K562 (cell line): ENCODE results near the gene ID1. TPM values are rescaled to one million over a fixed set of nuclear protein-coding genes. Genes with fewer than 3 reads are reported as not detected.

Source experiments
- BRD9 ChIP-seq: fragments of 450-650 bp; IDR thresholded peaks from 2 replicates; pipeline ENCODE4 v1.6.1; 2018; ENCODE audit warnings: low read depth; ENCODE audit not compliant: partially characterized antibody
- HDAC1 ChIP-seq, 2 experiments: fragments of 450-650 bp; IDR thresholded peaks; 2 replicates each; pipeline ENCODE4 v1.6.1; 2016 to 2017; ENCODE audit warnings: inconsistent platforms in 1 of 2, mild to moderate bottlenecking in 1 of 2, moderate library complexity in 1 of 2
- MCM3 ChIP-seq: fragments of 450-650 bp; IDR thresholded peaks from 2 replicates; pipeline ENCODE4 v1.6.1; 2016
- POLR2B ChIP-seq: fragments of 450-650 bp; IDR thresholded peaks from 2 replicates; pipeline ENCODE4 v1.6.1; 2018; ENCODE audit warnings: low read depth; ENCODE audit not compliant: partially characterized antibody
- PURB ChIP-seq: sonication (generic); formaldehyde crosslinking; IDR thresholded peaks from 2 replicates; pipeline ENCODE4 v1.9.0; 2021; ENCODE audit warnings: low read depth, mild to moderate bottlenecking, missing genetic modification reagents
- ZC3H8 ChIP-seq: fragments of 450-650 bp; IDR thresholded peaks from 2 replicates; pipeline ENCODE4 v1.6.1; 2017
- ZNF695 ChIP-seq: fragments of 450-650 bp; formaldehyde crosslinking; IDR thresholded peaks from 2 replicates; pipeline ENCODE4 v1.4.0; 2020; ENCODE audit warnings: mild to moderate bottlenecking, moderate library complexity
- polyA plus RNA-seq, 8 experiments: library from polyadenylated mRNA; depleted of rRNA in 4 of 8; stranded (reverse) in 5 of 8; unstranded in 3 of 8; fragments of >200 nt; fragmentation: Nextera tagmentation in 2 of 8; fragmentation: Illumina TruSeq in 1 of 8; extraction: Ambion mirVana in 2 of 8; extraction: Trizol in 1 of 8; gene quantifications; 2 replicates each; pipeline versions ENCODE4 v1.2.1 to v1.2.3, GENCODE V29; 2011 to 2014; ENCODE audit warnings: inconsistent platforms in 1 of 8, missing spikeins in 1 of 8
- total RNA-seq, 7 experiments: library from RNA; depleted of rRNA in 6 of 7; stranded (reverse); fragments of >200 nt in 6 of 7; fragmentation: Illumina TruSeq in 2 of 7; extraction: Trizol in 2 of 7; gene quantifications; 2 replicates each; pipeline versions ENCODE4 v1.2.1 to v1.2.3, GENCODE V29; 2011 to 2021; ENCODE audit warnings: low replicate concordance in 1 of 7
- TF ChIP-seq, protein P1 (sequence below): fragments of 450-650 bp; IDR thresholded peaks from 2 replicates; pipeline ENCODE4 v1.6.1; 2016; ENCODE audit warnings: mild to moderate bottlenecking, moderate library complexity
- TF ChIP-seq, protein P2 (sequence below): sonication (generic); formaldehyde crosslinking; IDR thresholded peaks from 2 replicates; pipeline ENCODE4 v1.8.1; 2023; ENCODE audit warnings: mild to moderate bottlenecking, missing genetic modification reagents
- TF ChIP-seq, protein P3 (sequence below): fragments of 450-650 bp; formaldehyde crosslinking; IDR thresholded peaks from 2 replicates; pipeline ENCODE4 v1.4.0; 2022; ENCODE audit warnings: missing genetic modification characterization

ID1 gene
- total and polyA plus RNA-seq, 9 of the 15 experiments (the other 6 are each of a cell fraction or from before 2014, with no cell fraction given) = 1.4 to 358 (median 65.0) TPM

DNA sequence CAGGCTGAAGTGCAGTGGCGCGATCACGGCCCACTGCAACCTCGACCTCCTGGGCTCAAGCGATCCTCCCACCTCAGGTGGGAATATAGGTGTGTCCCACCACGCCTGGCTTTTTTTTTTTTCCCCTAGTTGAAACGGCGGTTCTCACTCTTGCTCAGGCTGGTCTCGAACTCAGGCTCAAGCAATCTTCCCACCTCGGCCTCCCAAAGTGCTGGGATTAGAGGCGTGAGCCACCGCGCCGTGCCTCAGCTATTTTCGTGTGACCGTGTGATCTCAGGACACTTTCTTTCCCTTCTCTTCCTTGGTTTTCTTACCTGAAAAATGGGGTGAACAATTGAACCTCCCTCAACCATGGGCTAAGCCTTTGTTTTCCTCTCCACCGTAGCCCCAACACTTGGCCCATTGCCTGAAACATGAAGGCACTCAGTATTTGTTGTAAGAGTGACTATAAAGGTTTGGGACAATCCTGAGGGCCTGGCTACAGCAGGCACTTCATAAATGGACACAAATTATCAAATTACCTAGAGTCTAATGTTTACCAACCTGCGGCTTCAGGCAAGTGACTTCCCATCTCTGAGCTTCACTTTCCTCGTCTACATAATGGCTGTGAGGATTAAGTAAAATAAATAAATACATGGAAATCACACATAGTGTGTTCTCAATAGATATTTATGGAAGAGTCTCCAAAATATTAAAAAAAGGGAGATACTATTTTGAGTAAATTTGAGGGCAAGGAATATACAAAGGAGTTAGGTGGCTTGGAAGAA, 31.4 kb upstream of the ID1 start (continued):
- TF ChIP-seq, protein P1, sequence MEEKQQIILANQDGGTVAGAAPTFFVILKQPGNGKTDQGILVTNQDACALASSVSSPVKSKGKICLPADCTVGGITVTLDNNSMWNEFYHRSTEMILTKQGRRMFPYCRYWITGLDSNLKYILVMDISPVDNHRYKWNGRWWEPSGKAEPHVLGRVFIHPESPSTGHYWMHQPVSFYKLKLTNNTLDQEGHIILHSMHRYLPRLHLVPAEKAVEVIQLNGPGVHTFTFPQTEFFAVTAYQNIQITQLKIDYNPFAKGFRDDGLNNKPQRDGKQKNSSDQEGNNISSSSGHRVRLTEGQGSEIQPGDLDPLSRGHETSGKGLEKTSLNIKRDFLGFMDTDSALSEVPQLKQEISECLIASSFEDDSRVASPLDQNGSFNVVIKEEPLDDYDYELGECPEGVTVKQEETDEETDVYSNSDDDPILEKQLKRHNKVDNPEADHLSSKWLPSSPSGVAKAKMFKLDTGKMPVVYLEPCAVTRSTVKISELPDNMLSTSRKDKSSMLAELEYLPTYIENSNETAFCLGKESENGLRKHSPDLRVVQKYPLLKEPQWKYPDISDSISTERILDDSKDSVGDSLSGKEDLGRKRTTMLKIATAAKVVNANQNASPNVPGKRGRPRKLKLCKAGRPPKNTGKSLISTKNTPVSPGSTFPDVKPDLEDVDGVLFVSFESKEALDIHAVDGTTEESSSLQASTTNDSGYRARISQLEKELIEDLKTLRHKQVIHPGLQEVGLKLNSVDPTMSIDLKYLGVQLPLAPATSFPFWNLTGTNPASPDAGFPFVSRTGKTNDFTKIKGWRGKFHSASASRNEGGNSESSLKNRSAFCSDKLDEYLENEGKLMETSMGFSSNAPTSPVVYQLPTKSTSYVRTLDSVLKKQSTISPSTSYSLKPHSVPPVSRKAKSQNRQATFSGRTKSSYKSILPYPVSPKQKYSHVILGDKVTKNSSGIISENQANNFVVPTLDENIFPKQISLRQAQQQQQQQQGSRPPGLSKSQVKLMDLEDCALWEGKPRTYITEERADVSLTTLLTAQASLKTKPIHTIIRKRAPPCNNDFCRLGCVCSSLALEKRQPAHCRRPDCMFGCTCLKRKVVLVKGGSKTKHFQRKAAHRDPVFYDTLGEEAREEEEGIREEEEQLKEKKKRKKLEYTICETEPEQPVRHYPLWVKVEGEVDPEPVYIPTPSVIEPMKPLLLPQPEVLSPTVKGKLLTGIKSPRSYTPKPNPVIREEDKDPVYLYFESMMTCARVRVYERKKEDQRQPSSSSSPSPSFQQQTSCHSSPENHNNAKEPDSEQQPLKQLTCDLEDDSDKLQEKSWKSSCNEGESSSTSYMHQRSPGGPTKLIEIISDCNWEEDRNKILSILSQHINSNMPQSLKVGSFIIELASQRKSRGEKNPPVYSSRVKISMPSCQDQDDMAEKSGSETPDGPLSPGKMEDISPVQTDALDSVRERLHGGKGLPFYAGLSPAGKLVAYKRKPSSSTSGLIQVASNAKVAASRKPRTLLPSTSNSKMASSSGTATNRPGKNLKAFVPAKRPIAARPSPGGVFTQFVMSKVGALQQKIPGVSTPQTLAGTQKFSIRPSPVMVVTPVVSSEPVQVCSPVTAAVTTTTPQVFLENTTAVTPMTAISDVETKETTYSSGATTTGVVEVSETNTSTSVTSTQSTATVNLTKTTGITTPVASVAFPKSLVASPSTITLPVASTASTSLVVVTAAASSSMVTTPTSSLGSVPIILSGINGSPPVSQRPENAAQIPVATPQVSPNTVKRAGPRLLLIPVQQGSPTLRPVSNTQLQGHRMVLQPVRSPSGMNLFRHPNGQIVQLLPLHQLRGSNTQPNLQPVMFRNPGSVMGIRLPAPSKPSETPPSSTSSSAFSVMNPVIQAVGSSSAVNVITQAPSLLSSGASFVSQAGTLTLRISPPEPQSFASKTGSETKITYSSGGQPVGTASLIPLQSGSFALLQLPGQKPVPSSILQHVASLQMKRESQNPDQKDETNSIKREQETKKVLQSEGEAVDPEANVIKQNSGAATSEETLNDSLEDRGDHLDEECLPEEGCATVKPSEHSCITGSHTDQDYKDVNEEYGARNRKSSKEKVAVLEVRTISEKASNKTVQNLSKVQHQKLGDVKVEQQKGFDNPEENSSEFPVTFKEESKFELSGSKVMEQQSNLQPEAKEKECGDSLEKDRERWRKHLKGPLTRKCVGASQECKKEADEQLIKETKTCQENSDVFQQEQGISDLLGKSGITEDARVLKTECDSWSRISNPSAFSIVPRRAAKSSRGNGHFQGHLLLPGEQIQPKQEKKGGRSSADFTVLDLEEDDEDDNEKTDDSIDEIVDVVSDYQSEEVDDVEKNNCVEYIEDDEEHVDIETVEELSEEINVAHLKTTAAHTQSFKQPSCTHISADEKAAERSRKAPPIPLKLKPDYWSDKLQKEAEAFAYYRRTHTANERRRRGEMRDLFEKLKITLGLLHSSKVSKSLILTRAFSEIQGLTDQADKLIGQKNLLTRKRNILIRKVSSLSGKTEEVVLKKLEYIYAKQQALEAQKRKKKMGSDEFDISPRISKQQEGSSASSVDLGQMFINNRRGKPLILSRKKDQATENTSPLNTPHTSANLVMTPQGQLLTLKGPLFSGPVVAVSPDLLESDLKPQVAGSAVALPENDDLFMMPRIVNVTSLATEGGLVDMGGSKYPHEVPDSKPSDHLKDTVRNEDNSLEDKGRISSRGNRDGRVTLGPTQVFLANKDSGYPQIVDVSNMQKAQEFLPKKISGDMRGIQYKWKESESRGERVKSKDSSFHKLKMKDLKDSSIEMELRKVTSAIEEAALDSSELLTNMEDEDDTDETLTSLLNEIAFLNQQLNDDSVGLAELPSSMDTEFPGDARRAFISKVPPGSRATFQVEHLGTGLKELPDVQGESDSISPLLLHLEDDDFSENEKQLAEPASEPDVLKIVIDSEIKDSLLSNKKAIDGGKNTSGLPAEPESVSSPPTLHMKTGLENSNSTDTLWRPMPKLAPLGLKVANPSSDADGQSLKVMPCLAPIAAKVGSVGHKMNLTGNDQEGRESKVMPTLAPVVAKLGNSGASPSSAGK = peak; percentile 50
- TF ChIP-seq ZC3H8 (0 out of 2 replicates have a peak, but pooled peaks have one; percentile 67), MCM3 (no peak), ZNF695 (CRISPR knock-in tag) (no peak), HDAC1 (IDR thresholded peaks at IDR 0.05) (peak in 1 of 2 experiments; percentile 57; a peak in 1 of 4 replicates), POLR2B (peak; percentile 37), BRD9 (peak; percentile 83), PURB (no peak)
- TF ChIP-seq, protein P2, sequence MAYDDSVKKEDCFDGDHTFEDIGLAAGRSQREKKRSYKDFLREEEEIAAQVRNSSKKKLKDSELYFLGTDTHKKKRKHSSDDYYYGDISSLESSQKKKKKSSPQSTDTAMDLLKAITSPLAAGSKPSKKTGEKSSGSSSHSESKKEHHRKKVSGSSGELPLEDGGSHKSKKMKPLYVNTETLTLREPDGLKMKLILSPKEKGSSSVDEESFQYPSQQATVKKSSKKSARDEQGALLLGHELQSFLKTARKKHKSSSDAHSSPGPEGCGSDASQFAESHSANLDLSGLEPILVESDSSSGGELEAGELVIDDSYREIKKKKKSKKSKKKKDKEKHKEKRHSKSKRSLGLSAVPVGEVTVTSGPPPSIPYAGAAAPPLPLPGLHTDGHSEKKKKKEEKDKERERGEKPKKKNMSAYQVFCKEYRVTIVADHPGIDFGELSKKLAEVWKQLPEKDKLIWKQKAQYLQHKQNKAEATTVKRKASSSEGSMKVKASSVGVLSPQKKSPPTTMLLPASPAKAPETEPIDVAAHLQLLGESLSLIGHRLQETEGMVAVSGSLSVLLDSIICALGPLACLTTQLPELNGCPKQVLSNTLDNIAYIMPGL = no peak
- TF ChIP-seq, protein P3, sequence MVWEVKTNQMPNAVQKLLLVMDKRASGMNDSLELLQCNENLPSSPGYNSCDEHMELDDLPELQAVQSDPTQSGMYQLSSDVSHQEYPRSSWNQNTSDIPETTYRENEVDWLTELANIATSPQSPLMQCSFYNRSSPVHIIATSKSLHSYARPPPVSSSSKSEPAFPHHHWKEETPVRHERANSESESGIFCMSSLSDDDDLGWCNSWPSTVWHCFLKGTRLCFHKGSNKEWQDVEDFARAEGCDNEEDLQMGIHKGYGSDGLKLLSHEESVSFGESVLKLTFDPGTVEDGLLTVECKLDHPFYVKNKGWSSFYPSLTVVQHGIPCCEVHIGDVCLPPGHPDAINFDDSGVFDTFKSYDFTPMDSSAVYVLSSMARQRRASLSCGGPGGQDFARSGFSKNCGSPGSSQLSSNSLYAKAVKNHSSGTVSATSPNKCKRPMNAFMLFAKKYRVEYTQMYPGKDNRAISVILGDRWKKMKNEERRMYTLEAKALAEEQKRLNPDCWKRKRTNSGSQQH (CRISPR knock-in tag) = peak; percentile 59; the same call in 1 of the 2 replicates
